DOHH2 (cell line): ENCODE measurements around the gene PLCB4.

Experiments used
- CTCF ChIP-seq: fragments of 200-600 bp; sonication (generic); IDR thresholded peaks from one replicate; pipeline ENCODE4 v1.5.1; 2014; ENCODE audit warnings: antibody characterized with exemption, mild to moderate bottlenecking, low read depth, low read length; ENCODE audit not compliant: poor library complexity, severe bottlenecking
- EZH2phosphoT487 ChIP-seq: fragments of 200-600 bp; sonication (generic); IDR thresholded peaks from 2 replicates; pipeline ENCODE4 v1.6.1; 2017; ENCODE audit warnings: borderline replicate concordance, mild to moderate bottlenecking, antibody characterized with exemption, low read length, moderate library complexity, mixed read lengths

GRCh38 chr20:9032758-9033157, 36.1 kb upstream of the PLCB4 start:
- TF ChIP-seq CTCF (no peak), EZH2phosphoT487 (no peak)
